Activated naive CD8-positive, alpha-beta T cell treated with anti-CD3 and anti-CD28 coated beads for 36 hours (primary cell): ENCODE measurements around the gene RGS14. TPM values are rescaled to one million over a fixed set of nuclear protein-coding genes. Genes with fewer than 3 reads are reported as not detected.
"Not testable (repeated sequence)": the region's sequence is repeated elsewhere in the genome, so short reads cannot be mapped to it uniquely, and the experiment has no call there.

ENCODE experiments used
- DNase-seq: peaks from one replicate; pipeline ENCODE4 v3.0.0; 2021
- H3K27ac Mint-ChIP-seq: one replicate; pipeline ENCODE4 v1.8.0; 2022; ENCODE audit warnings: mild to moderate bottlenecking, moderate library complexity, mixed read lengths
- H3K27me3 Mint-ChIP-seq: one replicate; pipeline ENCODE4 v1.8.0; 2022; ENCODE audit warnings: mild to moderate bottlenecking, mixed read lengths
- H3K36me3 Mint-ChIP-seq: one replicate; pipeline ENCODE4 v1.8.0; 2021; ENCODE audit warnings: mild to moderate bottlenecking, mixed read lengths
- H3K4me1 Mint-ChIP-seq: one replicate; pipeline ENCODE4 v1.8.0; 2021; ENCODE audit warnings: mixed read lengths
- H3K4me3 Mint-ChIP-seq: one replicate; pipeline ENCODE4 v1.8.0; 2022; ENCODE audit warnings: mild to moderate bottlenecking, moderate library complexity, mixed read lengths
- H3K9me3 Mint-ChIP-seq: one replicate; pipeline ENCODE4 v1.8.0; 2022; ENCODE audit warnings: mixed read lengths
- total RNA-seq, 2 experiments: library from RNA; stranded (reverse); gene quantifications; one replicate each; pipeline ENCODE4 v1.2.3, GENCODE V29; 2021

Gene RGS14
- total RNA-seq, 2 experiments from 2014 or later: 38.9 to 41.2 TPM

DNA sequence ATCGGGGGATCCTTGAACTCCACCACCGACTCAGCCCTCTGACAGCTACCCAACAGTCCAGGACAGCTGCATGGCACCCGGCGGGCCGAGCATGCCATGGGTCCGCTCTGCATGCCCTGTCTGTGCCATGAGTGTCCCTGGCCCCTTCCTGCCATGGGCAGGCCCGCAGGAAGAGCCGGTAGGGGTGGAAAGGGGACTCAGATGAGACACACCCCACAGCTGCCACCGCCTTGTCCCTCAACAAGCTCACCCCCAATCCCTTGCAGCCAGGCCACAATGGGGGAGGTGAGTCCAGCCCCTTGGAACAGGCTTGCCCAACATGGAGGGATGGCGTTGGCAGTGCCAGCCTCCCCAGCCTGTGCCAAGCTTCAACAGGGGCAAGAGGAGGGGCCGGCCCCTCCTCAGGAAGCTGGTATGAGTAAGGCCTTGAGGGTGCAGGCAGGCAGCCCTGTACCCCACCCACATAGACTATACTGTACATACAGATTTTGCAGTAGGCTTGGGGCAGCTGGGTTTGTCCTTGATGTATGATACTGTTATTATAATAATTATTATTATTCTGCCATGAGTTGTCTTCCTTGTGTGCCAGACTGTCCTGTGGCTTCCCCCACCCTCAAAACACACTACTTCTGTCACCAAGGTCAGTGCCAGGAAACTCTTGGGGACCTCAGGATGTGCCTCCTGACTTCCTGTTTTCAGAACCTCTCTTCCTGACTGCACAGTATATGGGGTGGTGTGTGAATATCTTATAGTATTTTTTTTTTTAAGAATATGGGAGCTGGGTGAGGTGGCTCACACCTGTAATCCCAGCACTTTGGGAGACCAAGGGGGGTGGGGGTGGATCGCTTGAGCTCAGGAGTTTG lies 14.5 kb downstream of the RGS14 start:
- Mint-ChIP-seq H3K4me3 (peak overlapping the region; percentile 8), H3K4me1 (peaks cover 50% of the 10 kb centered on the region), H3K9me3 (no peaks in the 10 kb centered on the region), H3K27ac (peak overlapping the region; percentile 85), H3K27me3 (no peaks in the 10 kb centered on the region), H3K36me3 (peaks cover 20% of the 10 kb centered on the region)
- no peak for DNase-seq

- H3K36me3 Mint-ChIP-seq: peaks cover 20% of the 10 kb centered on the region
- H3K9me3 Mint-ChIP-seq: no peaks in the 10 kb centered on the region
- peaks cover 50% of the 10 kb centered on the region for H3K4me1 Mint-ChIP-seq
- peak overlapping the region; percentile 25 for H3K4me3 Mint-ChIP-seq
- H3K27me3 Mint-ChIP-seq: no peaks in the 10 kb centered on the region
- H3K27ac Mint-ChIP-seq: peak overlapping the region; percentile 85
- DNase-seq: no peak
Observed at GRCh38 chr5:177372910-177373309, 15.2 kb downstream of the RGS14 start.

DNA sequence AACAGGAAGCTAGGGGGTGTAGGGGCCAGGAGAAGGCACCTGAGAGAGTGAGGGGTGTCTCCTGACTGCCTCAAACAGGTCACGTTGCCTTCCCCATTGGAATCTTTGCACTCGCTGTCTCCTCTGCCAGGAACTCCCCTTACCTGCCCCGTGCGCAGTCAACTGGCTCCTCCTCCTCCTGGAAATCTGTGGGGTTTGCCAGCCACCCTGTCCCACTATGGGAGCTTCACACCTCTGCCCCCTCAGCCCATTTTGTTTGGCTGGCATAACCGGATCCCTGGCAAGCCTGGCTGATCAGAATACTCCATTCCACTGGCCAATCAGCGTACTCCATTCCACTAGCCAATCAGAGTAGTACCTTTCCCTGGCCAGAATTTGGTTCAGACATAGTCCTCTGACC lies 16.1 kb downstream of the RGS14 start:
- Mint-ChIP-seq H3K27me3 (no peaks in the 10 kb centered on the region), H3K4me3 (no peak overlapping the region), H3K9me3 (no peaks in the 10 kb centered on the region), H3K36me3 (peaks cover 13% of the 10 kb centered on the region), H3K27ac (peak overlapping the region; percentile 48), H3K4me1 (peaks cover 44% of the 10 kb centered on the region)
- no peak for DNase-seq

DNA sequence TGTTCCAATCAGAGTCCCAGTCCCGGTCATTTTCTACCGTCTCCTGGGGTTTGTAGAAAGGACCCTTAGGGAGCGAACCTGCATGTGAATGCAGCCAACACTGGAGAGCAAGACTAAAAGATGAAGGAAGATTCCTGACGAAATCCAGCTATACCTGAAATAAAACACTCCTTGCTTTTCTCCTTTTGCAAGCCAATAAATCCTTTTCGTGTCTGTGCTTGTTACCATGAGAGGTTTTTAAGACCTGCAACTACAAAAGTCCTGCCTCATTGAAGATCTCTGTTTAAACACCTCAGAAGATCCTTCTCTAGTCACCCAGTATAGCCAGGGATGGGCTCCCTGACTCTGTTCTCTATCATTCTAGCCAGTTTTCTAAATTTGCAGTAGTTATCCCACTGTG lies 16.5 kb downstream of the RGS14 start:
- peaks cover 9% of the 10 kb centered on the region for H3K36me3 Mint-ChIP-seq
- H3K4me3 Mint-ChIP-seq: no peak overlapping the region
- H3K9me3 Mint-ChIP-seq: no peaks in the 10 kb centered on the region
- no peak for DNase-seq
- peak overlapping the region; percentile 48 for H3K27ac Mint-ChIP-seq
- peaks cover 41% of the 10 kb centered on the region for H3K4me1 Mint-ChIP-seq
- H3K27me3 Mint-ChIP-seq: no peaks in the 10 kb centered on the region

- not testable (repeated sequence) for H3K9me3 Mint-ChIP-seq, DNase-seq, H3K36me3 Mint-ChIP-seq, H3K27me3 Mint-ChIP-seq, H3K4me3 Mint-ChIP-seq
- H3K4me1 Mint-ChIP-seq: peaks cover 42% of the 10 kb centered on the region
- peak overlapping the region; percentile 34 for H3K27ac Mint-ChIP-seq
Observed at GRCh38 chr5:177375516-177375915, 17.8 kb downstream of the RGS14 start.

DNA sequence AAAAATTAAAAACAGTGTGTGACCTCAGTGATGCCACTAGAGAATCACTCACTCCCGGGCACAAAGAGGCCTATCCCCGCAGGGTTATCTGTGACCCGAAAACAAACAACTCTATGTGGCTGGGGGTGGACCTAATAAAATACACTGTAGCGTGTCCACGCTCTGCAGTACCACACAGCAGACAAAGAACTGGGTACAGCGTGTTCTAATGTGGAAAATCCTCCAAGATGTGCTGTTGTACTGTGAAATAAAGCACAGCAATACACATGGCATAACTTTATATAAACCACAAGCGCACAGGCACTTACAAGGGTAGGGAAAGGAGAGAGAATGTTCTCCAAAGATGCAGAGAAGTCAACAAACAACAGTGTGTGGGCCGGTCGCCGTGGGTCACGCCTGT lies 18.4 kb downstream of the RGS14 start:
- DNase-seq: no peak
- H3K27ac Mint-ChIP-seq: no peak overlapping the region
- H3K9me3 Mint-ChIP-seq: no peaks in the 10 kb centered on the region
- no peak overlapping the region for H3K4me3 Mint-ChIP-seq
- no peaks in the 10 kb centered on the region for H3K27me3 Mint-ChIP-seq
- H3K36me3 Mint-ChIP-seq: peaks cover 4% of the 10 kb centered on the region
- H3K4me1 Mint-ChIP-seq: peaks cover 42% of the 10 kb centered on the region

- Mint-ChIP-seq H3K4me1 (peaks cover 35% of the 10 kb centered on the region), H3K27ac (no peak overlapping the region), H3K9me3 (no peaks in the 10 kb centered on the region), H3K4me3 (no peak overlapping the region), H3K27me3 (no peaks in the 10 kb centered on the region), H3K36me3 (peaks cover 4% of the 10 kb centered on the region)
- no peak for DNase-seq
Observed at GRCh38 chr5:177377851-177378776, 20.4 kb downstream of the RGS14 start.

DNA sequence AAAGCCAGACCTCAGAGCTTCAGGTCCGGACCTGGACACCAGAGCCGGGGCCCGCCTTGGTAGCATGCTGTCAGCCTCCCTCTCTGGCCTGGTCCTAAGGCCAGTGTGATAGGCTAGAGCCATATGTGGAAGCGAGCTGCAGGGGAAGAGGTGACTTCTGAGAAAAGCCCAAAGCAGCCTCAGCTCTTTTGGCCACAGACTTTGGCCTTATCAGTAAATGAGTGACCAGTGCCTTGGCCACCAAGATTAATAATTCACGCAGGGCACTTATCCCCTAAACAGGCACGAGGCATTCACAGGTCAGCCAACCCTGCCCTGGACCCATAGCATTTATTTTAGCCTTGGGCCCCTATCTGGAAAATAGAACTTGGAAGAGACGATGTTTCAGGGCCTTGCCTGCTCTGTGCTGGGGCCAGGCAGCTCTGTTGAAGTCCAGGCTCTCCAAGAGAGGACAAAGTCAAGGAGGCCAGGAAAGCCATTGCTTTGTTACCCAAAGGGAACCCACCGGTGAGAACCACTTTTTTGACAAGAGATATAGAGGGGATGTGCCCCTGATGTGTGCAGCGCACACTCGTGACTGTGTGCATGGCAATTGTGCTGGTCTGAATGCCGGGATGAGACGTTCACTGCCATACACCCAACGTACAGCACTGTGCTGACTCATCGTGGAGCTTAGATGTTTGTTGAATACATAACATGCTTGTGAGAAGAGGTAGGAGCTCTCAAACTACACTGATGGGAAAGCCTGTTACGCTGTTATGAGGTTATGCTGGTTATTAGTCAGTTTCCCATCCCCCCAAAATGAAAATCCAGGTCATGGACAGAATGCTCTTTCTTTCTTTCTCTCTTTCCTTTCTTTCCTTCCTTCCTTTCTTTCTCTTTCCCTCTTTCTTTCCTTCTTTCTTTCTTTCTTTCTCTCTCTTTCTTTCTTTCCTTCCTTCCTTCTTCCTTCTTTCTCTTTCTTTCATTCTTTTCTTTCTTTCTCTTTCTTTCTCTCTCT lies 21.5 kb downstream of the RGS14 start:
- peaks cover 30% of the 10 kb centered on the region for H3K4me1 Mint-ChIP-seq
- no peaks in the 10 kb centered on the region for H3K36me3 Mint-ChIP-seq
- H3K27me3 Mint-ChIP-seq: no peaks in the 10 kb centered on the region
- H3K4me3 Mint-ChIP-seq: no peak overlapping the region
- DNase-seq: no peak
- no peaks in the 10 kb centered on the region for H3K9me3 Mint-ChIP-seq
- no peak overlapping the region for H3K27ac Mint-ChIP-seq

DNA sequence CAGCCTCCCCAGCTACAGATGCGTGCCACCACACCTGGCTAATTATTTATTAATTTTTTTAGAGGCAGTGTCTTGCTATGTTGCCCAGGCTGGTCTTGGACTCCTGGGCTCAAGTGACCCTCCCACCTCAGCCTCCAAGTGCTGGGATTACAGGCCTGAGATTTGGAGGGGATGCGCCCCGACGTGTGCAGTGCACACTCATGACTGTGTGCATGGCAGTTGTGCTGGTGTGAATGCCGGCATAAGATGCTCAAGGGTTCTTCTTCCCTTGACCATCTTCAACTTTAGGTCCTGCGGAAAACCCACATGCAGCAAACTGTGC lies 23.0 kb downstream of the RGS14 start:
- H3K4me1 Mint-ChIP-seq: peaks cover 29% of the 10 kb centered on the region
- H3K36me3 Mint-ChIP-seq: no peaks in the 10 kb centered on the region
- no peak overlapping the region for H3K4me3 Mint-ChIP-seq
- no peak for DNase-seq
- no peak overlapping the region for H3K27ac Mint-ChIP-seq
- no peaks in the 10 kb centered on the region for H3K9me3 Mint-ChIP-seq
- no peaks in the 10 kb centered on the region for H3K27me3 Mint-ChIP-seq

DNA sequence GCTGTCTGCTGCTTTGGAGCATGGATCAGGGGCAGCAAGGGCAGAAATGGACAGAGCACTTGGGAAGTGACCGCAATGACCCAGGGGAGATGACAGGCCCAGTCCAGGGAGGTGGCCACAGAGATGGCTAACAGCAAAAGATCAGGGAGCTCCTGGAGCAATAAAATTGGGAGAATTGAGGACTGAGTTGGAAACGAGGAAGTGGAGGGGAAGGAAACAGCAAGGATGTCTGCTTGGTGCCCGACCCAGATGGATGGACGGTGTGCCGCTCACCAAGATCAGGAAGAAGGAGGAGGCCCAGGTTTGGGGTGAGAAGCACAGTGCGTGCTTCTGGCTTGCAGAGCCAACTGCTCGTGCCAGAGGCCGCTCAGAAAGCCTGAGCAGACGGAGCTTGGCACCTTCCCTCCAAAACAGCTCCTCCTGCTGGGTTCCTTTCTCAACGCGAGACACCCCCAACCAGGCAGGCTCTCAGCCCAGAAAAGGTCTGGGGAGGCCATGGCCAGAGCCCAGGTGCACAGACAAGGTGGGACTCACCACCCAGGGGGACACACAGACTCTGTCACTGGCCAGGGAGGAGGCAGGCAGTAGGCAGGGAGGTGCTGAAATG lies 24.8 kb downstream of the RGS14 start:
- no peak overlapping the region for H3K4me3 Mint-ChIP-seq
- peak; percentile 33 for DNase-seq
- no peaks in the 10 kb centered on the region for H3K27me3 Mint-ChIP-seq
- H3K27ac Mint-ChIP-seq: no peak overlapping the region
- H3K9me3 Mint-ChIP-seq: no peaks in the 10 kb centered on the region
- H3K36me3 Mint-ChIP-seq: no peaks in the 10 kb centered on the region
- H3K4me1 Mint-ChIP-seq: peaks cover 27% of the 10 kb centered on the region

DNA sequence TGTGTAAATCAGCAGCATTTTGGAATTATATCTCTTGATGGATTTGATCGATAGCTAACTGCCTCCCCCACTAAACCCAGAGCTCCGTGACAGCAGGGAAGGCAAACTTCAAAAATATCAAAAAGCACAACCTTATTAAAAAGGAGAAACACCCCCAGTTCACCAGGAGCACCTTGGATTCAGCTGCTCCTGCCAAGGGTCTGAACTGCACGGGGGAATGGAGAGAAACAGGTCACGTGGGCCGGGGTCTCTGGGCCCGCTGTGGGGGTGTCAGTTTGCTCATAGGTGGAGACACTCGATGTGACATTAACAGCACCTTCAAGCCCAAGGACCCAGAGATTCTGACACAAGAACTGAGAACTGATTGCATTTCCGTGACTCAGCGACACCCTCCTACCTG lies 25.5 kb downstream of the RGS14 start:
- Mint-ChIP-seq H3K4me3 (no peak overlapping the region), H3K9me3 (no peaks in the 10 kb centered on the region), H3K36me3 (no peaks in the 10 kb centered on the region), H3K27me3 (no peaks in the 10 kb centered on the region), H3K4me1 (peaks cover 27% of the 10 kb centered on the region), H3K27ac (no peak overlapping the region)
- no peak for DNase-seq

- H3K4me1 Mint-ChIP-seq: peaks cover 32% of the 10 kb centered on the region
- no peaks in the 10 kb centered on the region for H3K27me3 Mint-ChIP-seq
- no peaks in the 10 kb centered on the region for H3K9me3 Mint-ChIP-seq
- DNase-seq: no peak
- H3K36me3 Mint-ChIP-seq: no peaks in the 10 kb centered on the region
- no peak within 1 kb of the TSS for H3K4me3 Mint-ChIP-seq
- no peak within 1 kb of the TSS for H3K27ac Mint-ChIP-seq
Observed at GRCh38 chr5:177384134-177384533, 26.4 kb downstream of the RGS14 start, which contains the start of gene SLC34A1. SLC34A1 (plus strand) TSS chr5:177384434; CDS start chr5:177385742, 1,308 bp downstream.

GRCh38 chr5:177385720-177386119 lies 28.0 kb downstream of the RGS14 start:
- Mint-ChIP-seq H3K27me3 (no peaks in the 10 kb centered on the region), H3K4me1 (peaks cover 37% of the 10 kb centered on the region), H3K9me3 (no peaks in the 10 kb centered on the region), H3K27ac (no peak overlapping the region), H3K36me3 (no peaks in the 10 kb centered on the region), H3K4me3 (no peak overlapping the region)
- no peak for DNase-seq

- Mint-ChIP-seq H3K27ac (no peak overlapping the region), H3K36me3 (no peaks in the 10 kb centered on the region)
Observed at GRCh38 chr5:177386542-177386941, 28.8 kb downstream of the RGS14 start.

More at GRCh38 chr5:177386542-177386941, 28.8 kb downstream of the RGS14 start:
- peaks cover 41% of the 10 kb centered on the region for H3K4me1 Mint-ChIP-seq
- H3K27me3 Mint-ChIP-seq: no peaks in the 10 kb centered on the region
- no peak overlapping the region for H3K4me3 Mint-ChIP-seq
- no peaks in the 10 kb centered on the region for H3K9me3 Mint-ChIP-seq
- no peak for DNase-seq
